Iris pigment epithelial cell (primary cell): ENCODE measurements around the gene FILIP1.

Experiments
- DNase-seq: peaks from one replicate; pipeline ENCODE4 v3.0.0-alpha.2; 2011; ENCODE audit warnings: low read depth

FILIP1 gene, protein sequence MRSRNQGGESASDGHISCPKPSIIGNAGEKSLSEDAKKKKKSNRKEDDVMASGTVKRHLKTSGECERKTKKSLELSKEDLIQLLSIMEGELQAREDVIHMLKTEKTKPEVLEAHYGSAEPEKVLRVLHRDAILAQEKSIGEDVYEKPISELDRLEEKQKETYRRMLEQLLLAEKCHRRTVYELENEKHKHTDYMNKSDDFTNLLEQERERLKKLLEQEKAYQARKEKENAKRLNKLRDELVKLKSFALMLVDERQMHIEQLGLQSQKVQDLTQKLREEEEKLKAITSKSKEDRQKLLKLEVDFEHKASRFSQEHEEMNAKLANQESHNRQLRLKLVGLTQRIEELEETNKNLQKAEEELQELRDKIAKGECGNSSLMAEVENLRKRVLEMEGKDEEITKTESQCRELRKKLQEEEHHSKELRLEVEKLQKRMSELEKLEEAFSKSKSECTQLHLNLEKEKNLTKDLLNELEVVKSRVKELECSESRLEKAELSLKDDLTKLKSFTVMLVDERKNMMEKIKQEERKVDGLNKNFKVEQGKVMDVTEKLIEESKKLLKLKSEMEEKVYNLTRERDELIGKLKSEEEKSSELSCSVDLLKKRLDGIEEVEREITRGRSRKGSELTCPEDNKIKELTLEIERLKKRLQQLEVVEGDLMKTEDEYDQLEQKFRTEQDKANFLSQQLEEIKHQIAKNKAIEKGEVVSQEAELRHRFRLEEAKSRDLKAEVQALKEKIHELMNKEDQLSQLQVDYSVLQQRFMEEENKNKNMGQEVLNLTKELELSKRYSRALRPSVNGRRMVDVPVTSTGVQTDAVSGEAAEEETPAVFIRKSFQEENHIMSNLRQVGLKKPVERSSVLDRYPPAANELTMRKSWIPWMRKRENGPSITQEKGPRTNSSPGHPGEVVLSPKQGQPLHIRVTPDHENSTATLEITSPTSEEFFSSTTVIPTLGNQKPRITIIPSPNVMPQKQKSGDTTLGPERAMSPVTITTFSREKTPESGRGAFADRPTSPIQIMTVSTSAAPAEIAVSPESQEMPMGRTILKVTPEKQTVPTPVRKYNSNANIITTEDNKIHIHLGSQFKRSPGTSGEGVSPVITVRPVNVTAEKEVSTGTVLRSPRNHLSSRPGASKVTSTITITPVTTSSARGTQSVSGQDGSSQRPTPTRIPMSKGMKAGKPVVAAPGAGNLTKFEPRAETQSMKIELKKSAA (N-terminal part only)

DNA sequence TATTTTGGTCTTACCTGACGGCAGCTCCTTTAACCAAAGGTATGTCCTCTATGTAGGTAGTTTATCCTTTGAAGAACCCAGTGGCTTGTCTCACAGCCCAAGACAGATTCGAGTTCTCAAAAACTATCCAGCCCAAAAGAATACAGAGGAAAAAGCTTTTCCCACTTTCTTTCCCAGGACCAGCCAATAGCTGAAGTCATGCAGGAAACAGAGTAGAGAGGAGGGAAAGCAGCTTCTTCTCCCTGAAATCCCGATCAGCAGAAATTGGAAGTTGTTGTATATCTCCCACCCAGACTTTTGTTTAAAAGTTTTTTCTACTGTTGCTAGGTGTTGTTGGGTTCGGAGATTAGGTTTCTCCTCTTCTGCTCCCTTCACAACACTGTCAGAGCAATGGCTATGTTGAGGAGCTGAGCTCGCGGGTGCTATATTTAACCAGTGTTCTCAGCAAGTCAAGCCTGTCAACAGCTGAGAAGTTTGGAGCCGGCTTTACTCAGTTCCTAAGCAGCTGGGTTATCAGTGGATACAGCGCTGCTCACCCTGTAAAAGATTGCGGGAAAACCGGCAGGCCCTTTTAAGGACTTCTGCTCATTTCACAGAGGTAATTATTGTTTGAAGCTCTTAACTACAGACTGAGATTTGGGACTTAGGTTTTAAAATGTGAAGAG is at the start of gene FILIP1:
Gene FILIP1, minus strand, starts transcription at position 401 of the 665 bp plus-strand sequence. CDS start 78,828 bp downstream, outside the sequence.
- peak; percentile 10 for DNase-seq

GRCh38 chr6:75543311-75543710 is 49.7 kb upstream of the FILIP1 start:
- no peak for DNase-seq

- no peak for DNase-seq
Measured at GRCh38 chr6:75539136-75539535, 45.5 kb upstream of the FILIP1 start.

DNA sequence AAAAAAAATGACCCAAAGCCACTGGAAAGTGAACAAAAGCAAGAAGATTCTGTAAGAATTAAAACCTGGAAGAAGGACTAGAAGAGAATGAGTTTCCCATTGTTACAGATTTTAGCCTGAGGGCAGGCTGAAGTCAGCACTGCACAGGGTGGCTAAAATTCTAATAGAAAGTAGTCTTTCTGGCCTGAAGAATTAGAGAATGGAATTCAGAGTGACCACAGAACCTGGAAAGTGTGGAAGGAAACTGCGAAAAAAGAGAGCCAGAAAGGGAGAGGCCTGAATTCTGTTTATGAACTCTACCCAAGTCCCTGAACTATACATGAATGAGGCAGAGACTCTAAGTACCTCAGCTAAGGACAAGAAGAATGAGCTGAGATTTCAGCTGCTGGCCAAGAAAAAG is 38.9 kb upstream of the FILIP1 start:
- peak; percentile 28 for DNase-seq

GRCh38 chr6:75531174-75531573 is 37.6 kb upstream of the FILIP1 start:
- no peak for DNase-seq

DNA sequence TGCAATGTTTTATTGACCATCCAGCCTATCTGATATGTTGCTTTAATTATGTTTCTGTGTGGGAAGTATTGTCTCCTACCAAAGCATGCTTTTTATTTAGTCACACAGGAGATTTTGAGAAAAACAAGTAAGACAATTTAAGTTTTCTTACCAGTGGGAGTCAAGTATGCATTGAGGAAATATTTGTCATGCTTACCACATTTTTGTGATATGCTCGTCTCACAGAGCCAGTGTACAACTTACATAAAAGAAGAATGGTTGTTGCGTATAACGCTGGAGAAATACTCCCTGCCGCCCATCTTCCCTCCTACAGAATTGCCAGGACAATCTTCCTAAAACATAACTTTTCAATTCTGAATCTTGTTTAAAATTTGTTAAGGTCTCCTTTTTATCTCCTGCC is 37.1 kb upstream of the FILIP1 start:
- DNase-seq, result peak; percentile 43

DNA sequence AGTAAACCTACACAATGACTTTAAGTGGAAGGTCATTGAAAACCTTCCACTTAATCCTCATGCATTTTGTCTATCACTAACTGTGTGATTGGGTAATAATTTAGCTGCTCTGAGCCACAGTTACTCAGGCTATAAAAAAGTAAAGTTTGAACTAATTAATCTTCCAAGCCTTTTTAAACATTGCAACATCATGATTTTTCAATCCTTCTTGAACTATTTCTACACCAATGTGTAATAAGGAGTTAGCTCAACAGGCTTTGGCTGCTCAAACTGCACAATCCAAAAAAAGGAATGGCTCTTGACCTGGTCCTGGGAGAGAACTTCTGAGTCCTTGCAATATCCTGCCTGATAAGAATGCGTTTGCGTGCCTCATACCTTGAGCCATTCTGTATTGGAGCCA is 34.8 kb upstream of the FILIP1 start:
- peak; percentile 26 for DNase-seq

- peak; percentile 75 for DNase-seq
Measured at GRCh38 chr6:75526502-75527127, 33.0 kb upstream of the FILIP1 start.

GRCh38 chr6:75525682-75526081 is 32.1 kb upstream of the FILIP1 start:
- no peak for DNase-seq

- peak; percentile 98 for DNase-seq
Measured at GRCh38 chr6:75524322-75524972, 30.8 kb upstream of the FILIP1 start.

DNA sequence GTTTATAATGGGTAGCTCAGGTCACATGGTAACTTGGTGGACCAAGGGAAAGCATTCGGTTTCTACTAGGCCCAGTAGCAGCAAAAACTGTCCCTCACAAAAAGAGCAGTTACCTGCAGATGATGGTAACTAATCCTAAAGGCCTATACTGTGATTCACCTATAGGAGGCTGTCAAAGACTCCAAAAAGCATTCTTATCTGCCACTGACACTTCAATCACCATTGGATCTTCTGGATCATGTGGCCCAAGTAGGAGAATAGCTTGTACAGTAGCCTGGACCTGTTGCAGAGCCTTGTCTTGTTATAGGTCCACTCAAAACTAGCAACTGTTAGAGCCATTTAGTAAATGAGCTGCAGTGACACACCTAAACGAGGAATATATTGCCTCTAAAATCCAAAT is 23.2 kb upstream of the FILIP1 start:
- no peak for DNase-seq

DNA sequence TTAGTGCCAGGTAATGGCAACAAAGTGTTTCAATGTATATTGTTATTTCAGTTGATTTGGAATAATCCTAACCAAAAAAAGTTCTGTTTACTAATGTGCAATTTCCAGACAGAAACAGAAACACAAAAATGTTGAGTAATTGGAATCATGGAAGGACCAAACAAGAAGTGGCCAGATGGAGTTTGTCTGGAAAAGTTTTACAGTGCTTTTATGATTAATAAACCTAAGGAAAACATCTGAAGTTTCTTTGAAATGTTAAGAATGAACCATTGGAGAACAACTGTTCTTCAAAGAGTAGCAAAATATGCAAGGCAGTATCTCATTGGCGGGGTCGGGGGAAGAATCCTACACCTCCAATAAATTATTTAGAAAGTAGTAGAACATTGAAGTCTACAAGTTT is 19.0 kb upstream of the FILIP1 start:
- no peak for DNase-seq

DNA sequence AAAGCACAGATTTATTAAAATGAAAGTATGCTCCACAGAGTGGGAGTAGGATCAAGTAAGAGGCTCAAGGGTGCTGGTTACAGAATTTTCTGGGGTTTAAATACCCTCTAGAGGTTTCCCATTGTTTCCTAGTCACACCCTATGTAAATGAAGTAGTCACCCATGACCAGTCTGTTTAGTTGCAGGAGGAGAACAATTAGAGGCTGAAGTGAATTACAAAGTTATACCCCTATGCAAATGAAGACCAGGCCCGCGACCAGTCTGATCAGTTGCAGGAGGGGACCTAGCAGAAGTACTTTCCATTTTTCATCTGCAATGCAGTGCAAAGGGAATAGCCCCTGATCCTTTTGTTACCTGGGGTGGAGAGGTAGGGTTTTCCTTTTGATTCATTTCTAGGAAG is 11.8 kb upstream of the FILIP1 start:
- DNase-seq, result no peak

DNA sequence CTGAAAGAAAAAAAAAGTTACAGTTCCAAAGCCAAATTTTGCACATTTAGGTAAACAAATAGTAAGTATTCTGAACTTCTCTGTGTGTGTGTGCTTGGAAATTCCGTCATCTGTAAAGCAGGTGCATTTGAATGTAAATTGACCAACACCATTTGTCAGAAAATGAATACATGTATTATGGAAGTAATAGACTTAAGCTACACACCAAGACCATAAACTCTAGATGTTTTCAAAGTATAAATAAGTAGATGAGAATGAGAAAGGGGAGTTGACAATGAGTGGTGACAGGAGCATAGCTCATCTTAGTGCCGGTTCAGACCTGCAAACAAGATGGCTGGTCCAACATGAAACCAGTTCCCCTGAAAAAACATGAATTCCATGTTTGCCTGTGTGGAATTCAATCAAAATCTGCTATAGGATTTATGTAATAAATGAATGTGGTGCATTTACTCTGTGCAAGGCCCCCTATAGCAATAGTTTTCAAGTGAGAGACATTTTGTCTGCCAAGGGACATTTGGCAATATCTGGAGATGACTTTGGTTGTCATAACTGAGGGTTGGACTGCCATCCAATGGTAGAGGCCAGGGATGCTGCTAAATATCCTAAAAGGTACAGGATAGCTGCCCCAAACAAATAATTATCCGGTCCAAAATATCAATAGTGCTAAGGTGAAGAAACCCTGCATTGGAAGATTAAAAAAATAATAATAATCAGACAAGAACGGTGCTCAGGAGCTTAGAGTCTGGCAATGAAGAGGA is 11.0 kb upstream of the FILIP1 start:
- DNase-seq, result no peak

DNA sequence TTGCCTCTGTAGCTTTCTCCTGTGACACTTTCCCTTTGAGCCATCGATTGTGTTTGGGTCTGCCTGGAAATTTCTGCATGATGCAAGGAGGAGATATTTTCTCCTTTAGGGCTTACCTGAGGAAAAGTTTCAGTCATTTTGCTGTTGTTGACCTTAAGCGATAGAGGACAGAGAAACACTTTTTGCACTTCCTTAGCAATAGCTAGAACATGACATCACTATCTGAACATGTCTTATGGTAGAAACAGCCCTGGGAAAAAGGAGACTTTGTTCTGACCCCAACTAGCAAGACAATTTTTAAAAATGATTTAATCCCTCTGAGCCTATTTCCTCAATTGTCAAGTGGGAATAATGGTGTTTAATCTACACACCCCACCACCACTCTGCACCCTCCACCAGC is 9.7 kb upstream of the FILIP1 start:
- DNase-seq, result peak; percentile 27

GRCh38 chr6:75502884-75503283 is 9.3 kb upstream of the FILIP1 start:
- no peak for DNase-seq

- no peak for DNase-seq
Measured at GRCh38 chr6:75501756-75502155, 8.2 kb upstream of the FILIP1 start.

DNA sequence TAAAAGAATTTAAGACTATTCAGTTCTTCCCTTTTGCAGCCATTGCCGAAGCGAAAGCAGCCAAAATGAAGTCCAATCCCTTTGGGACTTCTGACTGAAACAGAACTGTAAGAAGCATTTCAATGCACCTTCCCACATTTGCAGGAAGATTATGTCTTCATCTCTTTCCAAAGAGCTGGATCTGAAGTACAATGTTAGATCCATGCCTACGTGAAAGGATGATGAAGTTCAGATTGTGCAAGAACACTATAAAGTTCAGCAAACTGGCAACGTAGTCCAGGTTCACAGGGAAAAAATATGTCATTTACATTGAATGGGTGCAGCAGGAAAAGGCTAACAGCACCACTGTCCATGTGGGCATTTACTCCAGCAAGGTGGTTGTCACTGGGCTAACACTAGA is 6.0 kb upstream of the FILIP1 start:
- no peak for DNase-seq

- no peak for DNase-seq
Measured at GRCh38 chr6:75498862-75499261, 5.3 kb upstream of the FILIP1 start.

- DNase-seq, result no peak
Measured at GRCh38 chr6:75497994-75498393, 4.4 kb upstream of the FILIP1 start.
